22Rv1 (cell line): ENCODE results near the gene CERS3.

Source experiments
- H3K27ac ChIP-seq: fragments of 450-650 bp; 2 replicates; pipeline ENCODE4 v1.5.1; 2017
- CTCF ChIP-seq: fragments of 450-650 bp; IDR thresholded peaks from 2 replicates; pipeline ENCODE4 v1.5.1; 2017; ENCODE audit warnings: mild to moderate bottlenecking
- ZFX ChIP-seq: fragments of 450-650 bp; IDR thresholded peaks from 2 replicates; pipeline ENCODE4 v1.6.1; 2017; ENCODE audit warnings: antibody characterized with exemption, borderline replicate concordance

CERS3 gene

GRCh38 chr15:100495861-100496260, 32.9 kb downstream of the CERS3 start:
- no peak overlapping the region for H3K27ac ChIP-seq
- no peak for TF ChIP-seq CTCF
- TF ChIP-seq ZFX: no peak

DNA sequence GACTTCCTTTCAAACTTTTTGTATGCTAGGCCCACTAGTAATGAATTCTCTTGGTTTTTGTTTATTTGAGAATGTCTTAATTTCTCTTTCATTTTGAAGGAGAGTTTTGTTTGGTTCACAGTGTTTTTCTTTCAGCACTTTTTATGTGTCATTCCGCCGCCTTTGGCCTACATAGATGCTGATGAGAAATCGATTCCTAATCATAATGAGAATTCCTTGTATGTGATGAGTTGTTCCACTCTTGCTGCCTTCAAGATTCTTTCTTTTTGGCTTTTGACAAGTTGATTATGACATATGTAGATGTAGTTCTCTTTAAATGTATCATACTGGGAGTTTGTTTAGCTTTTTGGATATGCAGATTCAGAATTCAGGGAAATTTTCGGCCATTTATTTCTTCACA, 35.5 kb downstream of the CERS3 start:
- no peak overlapping the region for H3K27ac ChIP-seq
- TF ChIP-seq CTCF (no peak), ZFX (no peak)

DNA sequence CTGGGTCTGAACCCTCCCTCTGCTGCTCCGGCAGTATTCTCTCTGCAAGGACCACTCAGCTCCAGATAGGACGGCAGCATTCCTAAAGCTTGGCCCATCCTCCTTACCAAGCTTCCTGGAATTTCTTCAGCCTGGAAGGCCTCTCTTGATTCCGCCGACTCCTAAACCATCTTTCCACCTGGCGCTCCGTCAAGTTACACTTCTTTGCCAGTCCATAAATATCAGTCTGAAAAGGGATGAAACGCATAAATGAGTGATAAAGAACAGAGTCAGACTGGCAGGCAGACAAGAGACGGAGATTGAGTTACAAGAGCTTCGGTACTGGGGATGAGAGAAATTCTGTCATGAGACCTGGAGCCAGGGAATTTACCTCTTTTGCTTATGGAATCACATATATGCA, 44.3 kb downstream of the CERS3 start:
- H3K27ac ChIP-seq: no peak overlapping the region
- TF ChIP-seq ZFX (no peak), CTCF (no peak)

- no peak overlapping the region for H3K27ac ChIP-seq
- TF ChIP-seq ZFX: no peak
- TF ChIP-seq CTCF: no peak
These were observed 45.4 kb downstream of the CERS3 start for GRCh38 chr15:100483370-100483769.

GRCh38 chr15:100476805-100477204, 51.9 kb downstream of the CERS3 start:
- no peak for TF ChIP-seq CTCF
- TF ChIP-seq ZFX: no peak
- H3K27ac ChIP-seq: no peak overlapping the region

- no peak overlapping the region for H3K27ac ChIP-seq
- TF ChIP-seq CTCF: no peak
- no peak for TF ChIP-seq ZFX
These were observed 56.0 kb downstream of the CERS3 start for GRCh38 chr15:100472736-100473135.

DNA sequence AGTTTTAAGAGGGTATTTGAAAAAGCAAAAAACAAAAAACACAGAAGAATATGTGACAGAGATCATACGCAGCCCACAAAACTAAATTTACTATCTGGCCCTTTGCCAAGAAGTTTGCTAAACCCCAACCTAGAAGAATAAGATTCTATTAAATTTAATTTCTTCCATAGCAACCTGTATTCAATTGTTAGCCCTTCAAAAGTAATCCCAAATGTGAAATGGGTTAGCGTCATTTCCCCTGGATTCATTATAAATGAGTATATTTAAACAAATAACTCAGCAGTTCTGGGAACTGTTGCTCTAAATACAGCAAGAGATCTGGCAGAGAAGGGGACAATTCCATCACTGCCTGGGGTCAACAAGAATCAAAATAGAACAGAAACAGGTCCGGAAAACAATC, 56.8 kb downstream of the CERS3 start:
- TF ChIP-seq ZFX (no peak), CTCF (no peak)
- H3K27ac ChIP-seq: no peak overlapping the region

DNA sequence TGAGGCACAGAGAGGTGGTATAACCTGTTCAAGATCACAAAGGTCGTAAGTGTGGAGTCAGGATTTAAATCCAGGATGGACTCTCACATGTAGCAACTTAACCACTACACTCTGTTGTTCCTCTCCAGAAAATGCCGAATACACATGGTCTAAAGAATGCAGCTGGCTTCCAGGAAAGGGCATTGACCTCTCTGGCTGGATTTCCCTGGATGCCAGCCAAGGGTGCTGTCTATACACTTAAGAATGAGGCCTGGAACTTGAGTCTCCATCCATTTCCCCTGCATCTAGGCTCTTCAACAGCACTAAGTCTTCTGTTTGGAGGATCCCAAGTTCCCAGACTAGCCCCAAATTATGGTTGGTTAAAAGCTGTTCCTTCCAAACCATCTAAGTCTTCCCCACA, 60.5 kb downstream of the CERS3 start:
- H3K27ac ChIP-seq: no peak overlapping the region
- no peak for TF ChIP-seq ZFX
- no peak for TF ChIP-seq CTCF
